A673 (cell line): Measurements from ENCODE around the gene HTR1D.
"Not testable (repeated sequence)": the region's sequence is repeated elsewhere in the genome, so short reads cannot be mapped to it uniquely, and the experiment has no call there.

ENCODE experiments used
- CTCF ChIP-seq: fragments of 300-800, 200-600 bp; sonication (generic); conservative IDR thresholded peaks from 2 replicates; pipeline ENCODE4 v1.5.1; 2017; ENCODE audit warnings: low read depth, mild to moderate bottlenecking, antibody characterized with exemption, low read length, moderate library complexity, mixed read lengths
- EZH2 ChIP-seq: fragments of 200-600 bp; sonication (generic); IDR thresholded peaks from 2 replicates; pipeline ENCODE4 v1.6.1; 2017; ENCODE audit warnings: borderline replicate concordance, low read depth, mild to moderate bottlenecking, mixed read lengths, antibody characterized with exemption, low read length; ENCODE audit not compliant: poor library complexity, severe bottlenecking

- TF ChIP-seq CTCF, EZH2: not testable (repeated sequence)
These were observed 40.1 kb upstream of the HTR1D start for GRCh38 chr1:23257371-23257770.
